Retina (tissue), 1 donor: ENCODE measurements around the gene CAGE1.
"Not testable (repeated sequence)": the region's sequence is repeated elsewhere in the genome, so short reads cannot be mapped to it uniquely, and the experiment has no call there.

Experiments
- DNase-seq: peaks from one replicate; pipeline ENCODE4 v3.0.0-alpha.2; 2016

The CAGE1 gene

GRCh38 chr6:7335519-7335918, 54.0 kb downstream of the CAGE1 start:
- no peak for DNase-seq

- DNase-seq: no peak
Measured at GRCh38 chr6:7334685-7335084, 54.9 kb downstream of the CAGE1 start.

- DNase-seq: no peak
Measured at GRCh38 chr6:7332090-7332745, 57.3 kb downstream of the CAGE1 start.

- DNase-seq: no peak
Measured at GRCh38 chr6:7331452-7331851, 58.1 kb downstream of the CAGE1 start.

GRCh38 chr6:7328243-7328642, 61.3 kb downstream of the CAGE1 start:
- no peak for DNase-seq

GRCh38 chr6:7325750-7326149, 63.8 kb downstream of the CAGE1 start:
- DNase-seq: no peak

GRCh38 chr6:7324520-7324919, 65.0 kb downstream of the CAGE1 start:
- no peak for DNase-seq

GRCh38 chr6:7323074-7323473, 66.5 kb downstream of the CAGE1 start:
- DNase-seq: no peak

GRCh38 chr6:7321866-7322265, 67.7 kb downstream of the CAGE1 start:
- not testable (repeated sequence) for DNase-seq

- DNase-seq: not testable (repeated sequence)
Measured at GRCh38 chr6:7319406-7319805, 70.1 kb downstream of the CAGE1 start.

GRCh38 chr6:7317538-7317937, 72.0 kb downstream of the CAGE1 start:
- DNase-seq: no peak

- DNase-seq: no peak
Measured at GRCh38 chr6:7316658-7317533, 72.6 kb downstream of the CAGE1 start.

- no peak for DNase-seq
Measured at GRCh38 chr6:7315948-7316365, 73.6 kb downstream of the CAGE1 start.

- DNase-seq: not testable (repeated sequence)
Measured at GRCh38 chr6:7315087-7315947, 74.2 kb downstream of the CAGE1 start.

GRCh38 chr6:7314414-7314813, 75.1 kb downstream of the CAGE1 start:
- no peak for DNase-seq

GRCh38 chr6:7313505-7314165, 75.9 kb downstream of the CAGE1 start:
- DNase-seq: no peak

- DNase-seq: peak; percentile 97
Measured at GRCh38 chr6:7312616-7313504, 76.7 kb downstream of the CAGE1 start, which contains the start of gene SSR1. Gene SSR1 (minus strand): TSS chr6:7313199. CDS start chr6:7313120, 79 bp downstream.

- DNase-seq: no peak
Measured at GRCh38 chr6:7311917-7312615, 77.5 kb downstream of the CAGE1 start.

- DNase-seq: no peak
Measured at GRCh38 chr6:7311176-7311575, 78.4 kb downstream of the CAGE1 start.

GRCh38 chr6:7309050-7309449, 80.5 kb downstream of the CAGE1 start:
- no peak for DNase-seq

GRCh38 chr6:7307533-7307932, 82.0 kb downstream of the CAGE1 start:
- no peak for DNase-seq
